Uterus (tissue), 3 donors: ENCODE measurements around the gene LASP1NB.

ENCODE experiments used
- DNase-seq, 2 donors: peaks; one replicate each; pipeline ENCODE4 v3.0.0-alpha.2; 2019 to 2020
- H3K27ac ChIP-seq, 2 donors: fragments of 200-600 bp; sonication (generic); 1 replicate in 1 of 2; 2 replicates in 1 of 2; pipeline ENCODE4 v1.5.1; 2016 to 2018
- H3K27me3 ChIP-seq, 2 donors: fragments of 200-600 bp; sonication (generic); one replicate each; pipeline ENCODE4 v1.5.1; 2018 to 2019; ENCODE audit warnings: control low read depth in 1 of 2
- H3K36me3 ChIP-seq, 2 donors: fragments of 200-600 bp; sonication (generic); one replicate each; pipeline ENCODE4 v1.5.1; 2019; ENCODE audit warnings: control low read depth in 1 of 2
- H3K4me1 ChIP-seq, 2 donors: fragments of 200-600 bp; sonication (generic); one replicate each; pipeline ENCODE4 v1.5.1; 2018 to 2019; ENCODE audit warnings: control low read depth in 1 of 2
- H3K4me3 ChIP-seq, 2 donors: fragments of 200-600 bp; sonication (generic); 1 replicate in 1 of 2; 2 replicates in 1 of 2; pipeline ENCODE4 v1.5.1; 2018 to 2019; ENCODE audit warnings: mild to moderate bottlenecking in 1 of 2
- H3K9me3 ChIP-seq, 2 donors: fragments of 200-600 bp; sonication (generic); one replicate each; pipeline ENCODE4 v1.5.1; 2019; ENCODE audit warnings: control low read depth in 1 of 2
- POLR2A ChIP-seq, 2 donors: fragments of 450-650 bp; IDR thresholded peaks; one replicate each; pipeline ENCODE4 v1.6.1; 2016; ENCODE audit warnings: antibody characterized with exemption in 2 of 2, mild to moderate bottlenecking in 1 of 2, moderate library complexity in 1 of 2
- intact Hi-C: fragments of 100-400 bp; cut with DNase I; formaldehyde crosslinking; loops from one replicate; pipeline ENCODE4 v1.15.1; 2023; ENCODE audit warnings: low total_unique reads
- TF ChIP-seq, protein P1 (sequence below), 4 experiments: fragments of 200-600 bp in 2 of 4; fragments of 450-650 bp in 2 of 4; sonication (generic) in 2 of 4; IDR thresholded peaks; one replicate each; pipeline ENCODE4 v1.5.1; 2016 to 2019; ENCODE audit warnings: antibody characterized with exemption in 4 of 4, mild to moderate bottlenecking in 2 of 4, moderate library complexity in 1 of 4
- donor health status: DM: yes; HTN: yes; CAD: no.

Gene LASP1NB

GRCh38 chr17:38889745-38890409, 35.5 kb upstream of the LASP1NB start:
- H3K36me3 ChIP-seq: no peaks in the 10 kb centered on the region
- no peak overlapping the region for H3K27ac ChIP-seq
- TF ChIP-seq POLR2A (IDR thresholded peaks at IDR 0.05): no peak
- TF ChIP-seq, protein P1, sequence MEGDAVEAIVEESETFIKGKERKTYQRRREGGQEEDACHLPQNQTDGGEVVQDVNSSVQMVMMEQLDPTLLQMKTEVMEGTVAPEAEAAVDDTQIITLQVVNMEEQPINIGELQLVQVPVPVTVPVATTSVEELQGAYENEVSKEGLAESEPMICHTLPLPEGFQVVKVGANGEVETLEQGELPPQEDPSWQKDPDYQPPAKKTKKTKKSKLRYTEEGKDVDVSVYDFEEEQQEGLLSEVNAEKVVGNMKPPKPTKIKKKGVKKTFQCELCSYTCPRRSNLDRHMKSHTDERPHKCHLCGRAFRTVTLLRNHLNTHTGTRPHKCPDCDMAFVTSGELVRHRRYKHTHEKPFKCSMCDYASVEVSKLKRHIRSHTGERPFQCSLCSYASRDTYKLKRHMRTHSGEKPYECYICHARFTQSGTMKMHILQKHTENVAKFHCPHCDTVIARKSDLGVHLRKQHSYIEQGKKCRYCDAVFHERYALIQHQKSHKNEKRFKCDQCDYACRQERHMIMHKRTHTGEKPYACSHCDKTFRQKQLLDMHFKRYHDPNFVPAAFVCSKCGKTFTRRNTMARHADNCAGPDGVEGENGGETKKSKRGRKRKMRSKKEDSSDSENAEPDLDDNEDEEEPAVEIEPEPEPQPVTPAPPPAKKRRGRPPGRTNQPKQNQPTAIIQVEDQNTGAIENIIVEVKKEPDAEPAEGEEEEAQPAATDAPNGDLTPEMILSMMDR (IDR thresholded peaks at IDR 0.05): no peak
- H3K27me3 ChIP-seq: no peaks in the 10 kb centered on the region
- no peak overlapping the region for H3K4me3 ChIP-seq
- peaks cover 6 to 28% of the 10 kb centered on the region in 2 donors for H3K4me1 ChIP-seq
- intact Hi-C loops: no loop called here
- no peak for DNase-seq
- no peaks in the 10 kb centered on the region for H3K9me3 ChIP-seq

- Histone ChIP-seq H3K4me3 (no peak overlapping the region), H3K27ac (no peak overlapping the region), H3K9me3 (no peaks in the 10 kb centered on the region), H3K36me3 (no peaks in the 10 kb centered on the region), H3K27me3 (no peaks in the 10 kb centered on the region), H3K4me1 (peaks cover 6 to 23% of the 10 kb centered on the region in 2 donors)
- intact Hi-C loops: no loop called here
- TF ChIP-seq POLR2A (IDR thresholded peaks at IDR 0.05): no peak
- TF ChIP-seq, protein P1 (IDR thresholded peaks at IDR 0.05): no peak
- no peak for DNase-seq
These were observed 35.0 kb upstream of the LASP1NB start for GRCh38 chr17:38890410-38890746.

DNA sequence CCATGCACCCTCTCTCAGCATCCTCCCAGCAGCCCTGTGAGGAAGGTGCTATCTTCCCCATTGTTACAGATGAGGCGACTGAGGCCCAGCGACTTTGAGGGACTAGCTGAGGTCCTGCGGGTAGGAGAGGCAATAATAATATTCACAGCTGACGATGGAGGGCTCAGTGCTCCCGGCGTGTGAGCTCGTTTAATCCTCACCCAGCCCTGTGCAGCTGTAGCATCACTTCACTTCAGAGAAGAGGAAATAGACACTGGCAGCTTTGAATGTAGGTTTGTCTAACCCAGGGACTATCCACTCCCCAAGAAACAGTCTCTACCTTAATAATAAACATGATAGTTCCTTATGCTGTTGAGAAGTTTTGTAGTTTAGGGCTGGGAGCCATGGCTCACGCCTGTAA, 34.0 kb upstream of the LASP1NB start:
- H3K27me3 ChIP-seq: no peaks in the 10 kb centered on the region
- TF ChIP-seq, protein P1 (IDR thresholded peaks at IDR 0.05): no peak
- TF ChIP-seq POLR2A (IDR thresholded peaks at IDR 0.05): no peak
- H3K4me3 ChIP-seq: no peak overlapping the region
- H3K9me3 ChIP-seq: no peaks in the 10 kb centered on the region
- DNase-seq: no peak
- H3K36me3 ChIP-seq: no peaks in the 10 kb centered on the region
- peaks cover 5 to 17% of the 10 kb centered on the region in 2 donors for H3K4me1 ChIP-seq
- intact Hi-C loops: no loop called here
- H3K27ac ChIP-seq: no peak overlapping the region

DNA sequence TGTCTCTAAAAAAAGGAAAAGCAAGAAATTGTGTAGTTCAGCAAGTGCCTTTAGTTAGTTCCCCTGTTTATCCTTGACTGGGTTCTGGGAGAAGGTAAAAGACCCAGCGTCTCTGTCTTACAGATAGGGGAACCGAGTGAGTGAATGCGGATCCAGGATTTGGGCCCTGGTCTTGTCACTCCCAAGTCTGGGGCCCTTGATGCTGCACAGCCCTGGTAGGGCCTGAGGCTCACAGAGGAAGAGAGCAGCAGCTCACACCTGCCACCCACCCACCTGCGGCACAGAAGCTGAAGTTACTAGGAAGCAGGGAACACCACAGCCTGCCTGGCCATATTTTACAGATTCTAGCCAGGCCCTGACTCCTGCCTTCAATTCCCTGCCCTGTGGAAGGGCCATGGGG, 33.3 kb upstream of the LASP1NB start:
- no peaks in the 10 kb centered on the region for H3K36me3 ChIP-seq
- intact Hi-C loops: no loop called here

GRCh38 chr17:38892620-38893019, 32.8 kb upstream of the LASP1NB start:
- H3K36me3 ChIP-seq: no peaks in the 10 kb centered on the region
- H3K4me1 ChIP-seq: peaks cover 3 to 23% of the 10 kb centered on the region in 2 donors
- no peaks in the 10 kb centered on the region for H3K9me3 ChIP-seq
- intact Hi-C loops: no loop called here
- H3K27me3 ChIP-seq: no peaks in the 10 kb centered on the region
- TF ChIP-seq, protein P1 (IDR thresholded peaks at IDR 0.05): no peak
- TF ChIP-seq POLR2A (IDR thresholded peaks at IDR 0.05): no peak
- no peak overlapping the region for H3K27ac ChIP-seq
- DNase-seq: no peak
- no peak overlapping the region for H3K4me3 ChIP-seq

More for the DNA sequence above, 33.3 kb upstream of the LASP1NB start:
- peaks cover 0 to 21% of the 10 kb centered on the region in 2 donors for H3K4me1 ChIP-seq
- H3K27ac ChIP-seq: no peak overlapping the region
- no peaks in the 10 kb centered on the region for H3K27me3 ChIP-seq
- H3K9me3 ChIP-seq: no peaks in the 10 kb centered on the region
- no peak overlapping the region for H3K4me3 ChIP-seq
- TF ChIP-seq, protein P1 (IDR thresholded peaks at IDR 0.05): no peak
- TF ChIP-seq POLR2A (IDR thresholded peaks at IDR 0.05): no peak
- no peak for DNase-seq
